HEK293 (cell line): Measurements from ENCODE around the gene ETHE1.
A peak's percentile ranks its signal among the peaks of the same experiment; 100 is the strongest.

Source experiments
- GLI4 ChIP-seq: fragments of 450-650 bp; formaldehyde crosslinking; IDR thresholded peaks from 2 replicates; pipeline ENCODE4 v1.5.1; 2016; ENCODE audit warnings: missing biosample characterization, missing genetic modification characterization
- GLIS2 ChIP-seq: fragments of 450-650 bp; formaldehyde crosslinking; IDR thresholded peaks from 2 replicates; pipeline ENCODE4 v1.5.1; 2016; ENCODE audit warnings: missing biosample characterization, missing genetic modification characterization
- HIC1 ChIP-seq: fragments of 450-650 bp; formaldehyde crosslinking; IDR thresholded peaks from 2 replicates; pipeline ENCODE4 v1.5.1; 2016; ENCODE audit warnings: missing biosample characterization, missing genetic modification characterization
- HOXC10 ChIP-seq: sonication (generic); formaldehyde crosslinking; IDR thresholded peaks from 2 replicates; pipeline ENCODE4 v1.8.1; 2023; ENCODE audit warnings: mild to moderate bottlenecking, missing genetic modification reagents
- HOXD13 ChIP-seq: sonication (generic); formaldehyde crosslinking; IDR thresholded peaks from 2 replicates; pipeline ENCODE4 v1.8.0; 2022; ENCODE audit warnings: missing genetic modification reagents, borderline replicate concordance
- KLF10 ChIP-seq: fragments of 450-650 bp; IDR thresholded peaks from 2 replicates; pipeline ENCODE4 v1.5.1; 2018; ENCODE audit warnings: missing biosample characterization, mild to moderate bottlenecking, missing genetic modification characterization
- OSR2 ChIP-seq: fragments of 450-650 bp; formaldehyde crosslinking; IDR thresholded peaks from 2 replicates; pipeline ENCODE4 v1.5.1; 2016; ENCODE audit warnings: missing biosample characterization, missing genetic modification characterization
- SETDB1 ChIP-seq: IDR thresholded peaks from one replicate; pipeline ENCODE4 v1.6.1; 2017; ENCODE audit warnings: mild to moderate bottlenecking, low read length, moderate library complexity, mixed read lengths; ENCODE audit not compliant: insufficient read length
- TCF7L2 ChIP-seq: IDR thresholded peaks from 2 replicates; pipeline ENCODE4 v1.6.1; 2011; ENCODE audit warnings: low read depth, mild to moderate bottlenecking, inconsistent platforms, low read length, moderate library complexity, borderline replicate concordance
- ZBTB6 ChIP-seq: fragments of 450-650 bp; formaldehyde crosslinking; IDR thresholded peaks from 2 replicates; pipeline ENCODE4 v1.5.1; 2017; ENCODE audit warnings: missing biosample characterization, missing genetic modification characterization
- ZNF112 ChIP-seq: fragments of 450-650 bp; formaldehyde crosslinking; IDR thresholded peaks from 2 replicates; pipeline ENCODE4 v1.5.0; 2017; ENCODE audit warnings: missing biosample characterization, missing genetic modification characterization
- ZNF132 ChIP-seq: fragments of 450-650 bp; formaldehyde crosslinking; IDR thresholded peaks from 2 replicates; pipeline ENCODE4 v1.5.1; 2017; ENCODE audit warnings: missing biosample characterization, missing genetic modification characterization, borderline replicate concordance
- ZNF2 ChIP-seq: fragments of 450-650 bp; formaldehyde crosslinking; IDR thresholded peaks from 2 replicates; pipeline ENCODE4 v1.5.1; 2016; ENCODE audit warnings: missing biosample characterization, missing genetic modification characterization
- ZNF202 ChIP-seq: fragments of 450-650 bp; formaldehyde crosslinking; IDR thresholded peaks from 2 replicates; pipeline ENCODE4 v1.5.1; 2016; ENCODE audit warnings: missing biosample characterization, missing genetic modification characterization, borderline replicate concordance
- ZNF223 ChIP-seq: fragments of 450-650 bp; formaldehyde crosslinking; IDR thresholded peaks from 2 replicates; pipeline ENCODE4 v1.5.1; 2016; ENCODE audit warnings: missing biosample characterization, missing genetic modification characterization
- ZNF274 ChIP-seq, 2 experiments: fragments of 200-500 bp in 1 of 2; fragments of 450-650 bp in 1 of 2; sonication (Bioruptor generic) in 1 of 2; formaldehyde crosslinking in 1 of 2; IDR thresholded peaks; 2 replicates each; pipeline versions ENCODE4 v1.5.1 to v1.6.1; 2014 to 2016; ENCODE audit warnings: borderline replicate concordance in 1 of 2, inconsistent platforms in 1 of 2, low read length in 1 of 2, missing biosample characterization in 1 of 2, missing genetic modification characterization in 1 of 2
- ZNF292 ChIP-seq: fragments of 450-650 bp; formaldehyde crosslinking; IDR thresholded peaks from 2 replicates; pipeline ENCODE4 v1.5.1; 2016; ENCODE audit warnings: low read depth, missing biosample characterization, missing genetic modification characterization, borderline replicate concordance
- ZNF350 ChIP-seq: fragments of 450-650 bp; formaldehyde crosslinking; IDR thresholded peaks from 2 replicates; pipeline ENCODE4 v1.5.0; 2017; ENCODE audit warnings: missing biosample characterization, mild to moderate bottlenecking, missing genetic modification characterization
- ZNF391 ChIP-seq: fragments of 450-650 bp; formaldehyde crosslinking; IDR thresholded peaks from 2 replicates; pipeline ENCODE4 v1.5.1; 2016; ENCODE audit warnings: low read depth, missing biosample characterization, missing genetic modification characterization, borderline replicate concordance
- ZNF404 ChIP-seq: fragments of 450-650 bp; formaldehyde crosslinking; IDR thresholded peaks from 2 replicates; pipeline ENCODE4 v1.5.1; 2017; ENCODE audit warnings: missing biosample characterization, missing genetic modification characterization
- ZNF473 ChIP-seq: fragments of 450-650 bp; formaldehyde crosslinking; IDR thresholded peaks from 2 replicates; pipeline ENCODE4 v1.5.1; 2017; ENCODE audit warnings: missing biosample characterization, missing genetic modification characterization
- ZNF514 ChIP-seq: fragments of 450-650 bp; formaldehyde crosslinking; IDR thresholded peaks from 2 replicates; pipeline ENCODE4 v1.5.1; 2016; ENCODE audit warnings: missing biosample characterization, missing genetic modification characterization
- ZNF548 ChIP-seq: fragments of 450-650 bp; formaldehyde crosslinking; IDR thresholded peaks from 2 replicates; pipeline ENCODE4 v1.5.1; 2016; ENCODE audit warnings: missing biosample characterization, missing genetic modification characterization
- ZNF580 ChIP-seq: fragments of 450-650 bp; formaldehyde crosslinking; IDR thresholded peaks from 2 replicates; pipeline ENCODE4 v1.5.1; 2016; ENCODE audit warnings: missing biosample characterization, missing genetic modification characterization
- ZNF660 ChIP-seq: fragments of 450-650 bp; IDR thresholded peaks from 2 replicates; pipeline ENCODE4 v1.5.1; 2018; ENCODE audit warnings: missing biosample characterization, mild to moderate bottlenecking, missing genetic modification characterization
- ZNF677 ChIP-seq: fragments of 450-650 bp; IDR thresholded peaks from 2 replicates; pipeline ENCODE4 v1.5.0; 2018; ENCODE audit warnings: missing biosample characterization, mild to moderate bottlenecking, missing genetic modification characterization, moderate library complexity
- ZNF776 ChIP-seq: fragments of 450-650 bp; formaldehyde crosslinking; IDR thresholded peaks from 2 replicates; pipeline ENCODE4 v1.5.0; 2017; ENCODE audit warnings: missing biosample characterization, missing genetic modification characterization, borderline replicate concordance
- ZNF785 ChIP-seq: fragments of 450-650 bp; formaldehyde crosslinking; IDR thresholded peaks from 2 replicates; pipeline ENCODE4 v1.5.1; 2016; ENCODE audit warnings: missing biosample characterization, missing genetic modification characterization
- ZSCAN30 ChIP-seq: fragments of 450-650 bp; IDR thresholded peaks from 2 replicates; pipeline ENCODE4 v1.5.1; 2018; ENCODE audit warnings: missing biosample characterization, mild to moderate bottlenecking, missing genetic modification characterization, moderate library complexity
- ZXDB ChIP-seq: fragments of 450-650 bp; formaldehyde crosslinking; IDR thresholded peaks from 2 replicates; pipeline ENCODE4 v1.5.1; 2016; ENCODE audit warnings: missing biosample characterization, missing genetic modification characterization
- TF ChIP-seq, protein P1 (sequence below): fragments of 450-650 bp; formaldehyde crosslinking; IDR thresholded peaks from 2 replicates; pipeline ENCODE4 v1.5.1; 2016; ENCODE audit warnings: missing biosample characterization, missing genetic modification characterization, low read depth
- TF ChIP-seq, protein P2 (sequence below): fragments of 450-650 bp; formaldehyde crosslinking; IDR thresholded peaks from 2 replicates; pipeline ENCODE4 v1.5.1; 2016; ENCODE audit warnings: missing biosample characterization, missing genetic modification characterization, low read depth

ETHE1 gene

GRCh38 chr19:43524922-43525835 lies 1.8 kb downstream of the ETHE1 start (continued):
- TF ChIP-seq ZNF677 (tag by site-specific recombination) (no peak), KLF10 (no peak), ZNF404 (tag by site-specific recombination) (no peak), ZNF274 (IDR thresholded peaks at IDR 0.05; ENCODE audit: low read length) (no peak), ZNF274 (tag by site-specific recombination; IDR thresholded peaks at IDR 0.05; ENCODE audit: borderline replicate concordance) (no peak), GLI4 (tag by site-specific recombination) (no peak), ZNF580 (tag by site-specific recombination) (no peak), ZBTB6 (tag by site-specific recombination) (no peak), ZSCAN30 (tag by site-specific recombination) (no peak), OSR2 (tag by site-specific recombination) (no peak), ZNF132 (tag by site-specific recombination) (no peak), ZNF223 (tag by site-specific recombination) (no peak), ZNF202 (tag by site-specific recombination) (no peak), HIC1 (tag by site-specific recombination) (no peak), HOXD13 (CRISPR knock-in tag) (no peak), SETDB1 (no peak), ZNF785 (no peak), ZNF660 (tag by site-specific recombination) (no peak), ZNF514 (no peak), HOXC10 (no peak), ZNF776 (tag by site-specific recombination) (no peak), ZNF292 (no peak), ZNF350 (tag by site-specific recombination) (no peak), TCF7L2 (no peak), ZNF2 (tag by site-specific recombination) (no peak), ZNF391 (tag by site-specific recombination) (0 out of 2 replicates have a peak, but pooled peaks have one; percentile 12), ZXDB (0 out of 2 replicates have a peak, but pooled peaks have one; percentile 35), ZNF548 (tag by site-specific recombination) (no peak), ZNF112 (no peak), ZNF473 (tag by site-specific recombination) (no peak), GLIS2 (tag by site-specific recombination) (no peak)
- TF ChIP-seq, protein P1, sequence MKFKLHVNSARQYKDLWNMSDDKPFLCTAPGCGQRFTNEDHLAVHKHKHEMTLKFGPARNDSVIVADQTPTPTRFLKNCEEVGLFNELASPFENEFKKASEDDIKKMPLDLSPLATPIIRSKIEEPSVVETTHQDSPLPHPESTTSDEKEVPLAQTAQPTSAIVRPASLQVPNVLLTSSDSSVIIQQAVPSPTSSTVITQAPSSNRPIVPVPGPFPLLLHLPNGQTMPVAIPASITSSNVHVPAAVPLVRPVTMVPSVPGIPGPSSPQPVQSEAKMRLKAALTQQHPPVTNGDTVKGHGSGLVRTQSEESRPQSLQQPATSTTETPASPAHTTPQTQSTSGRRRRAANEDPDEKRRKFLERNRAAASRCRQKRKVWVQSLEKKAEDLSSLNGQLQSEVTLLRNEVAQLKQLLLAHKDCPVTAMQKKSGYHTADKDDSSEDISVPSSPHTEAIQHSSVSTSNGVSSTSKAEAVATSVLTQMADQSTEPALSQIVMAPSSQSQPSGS (tag by site-specific recombination) = no peak
- TF ChIP-seq, protein P2, sequence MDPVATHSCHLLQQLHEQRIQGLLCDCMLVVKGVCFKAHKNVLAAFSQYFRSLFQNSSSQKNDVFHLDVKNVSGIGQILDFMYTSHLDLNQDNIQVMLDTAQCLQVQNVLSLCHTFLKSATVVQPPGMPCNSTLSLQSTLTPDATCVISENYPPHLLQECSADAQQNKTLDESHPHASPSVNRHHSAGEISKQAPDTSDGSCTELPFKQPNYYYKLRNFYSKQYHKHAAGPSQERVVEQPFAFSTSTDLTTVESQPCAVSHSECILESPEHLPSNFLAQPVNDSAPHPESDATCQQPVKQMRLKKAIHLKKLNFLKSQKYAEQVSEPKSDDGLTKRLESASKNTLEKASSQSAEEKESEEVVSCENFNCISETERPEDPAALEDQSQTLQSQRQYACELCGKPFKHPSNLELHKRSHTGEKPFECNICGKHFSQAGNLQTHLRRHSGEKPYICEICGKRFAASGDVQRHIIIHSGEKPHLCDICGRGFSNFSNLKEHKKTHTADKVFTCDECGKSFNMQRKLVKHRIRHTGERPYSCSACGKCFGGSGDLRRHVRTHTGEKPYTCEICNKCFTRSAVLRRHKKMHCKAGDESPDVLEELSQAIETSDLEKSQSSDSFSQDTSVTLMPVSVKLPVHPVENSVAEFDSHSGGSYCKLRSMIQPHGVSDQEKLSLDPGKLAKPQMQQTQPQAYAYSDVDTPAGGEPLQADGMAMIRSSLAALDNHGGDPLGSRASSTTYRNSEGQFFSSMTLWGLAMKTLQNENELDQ (tag by site-specific recombination) = no peak
